ENCODE measurements around the gene CAPN6.

CAPN6 gene

DNA sequence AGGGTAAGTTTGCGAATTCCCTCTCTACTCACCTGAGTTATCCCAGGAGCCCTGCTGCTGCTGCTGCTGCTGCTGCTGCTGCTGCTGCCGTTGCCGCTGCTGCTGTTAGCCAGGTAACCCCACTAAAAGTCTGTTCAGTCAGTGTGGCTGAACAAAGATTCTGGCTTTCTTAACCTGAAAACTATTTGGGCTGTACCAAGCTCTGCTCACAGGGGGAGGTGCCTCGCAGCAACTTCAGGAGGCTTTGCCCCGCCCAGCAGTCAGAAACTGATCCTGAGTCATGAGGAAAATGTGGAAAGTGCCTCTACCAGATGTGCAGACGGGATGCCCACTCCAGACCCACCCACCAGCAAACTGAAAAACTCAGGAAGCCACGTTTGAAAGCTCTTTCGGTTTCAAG, at the start of gene CAPN6:
Gene CAPN6, minus strand, starts transcription at position 145 of the 400 bp plus-strand sequence. CDS start 6,547 bp downstream, outside the sequence.
- no peak for DNase-seq

GRCh38 chrX:111319451-111319850, 49.2 kb upstream of the CAPN6 start:
- no peak for DNase-seq

GRCh38 chrX:111318901-111319300, 48.6 kb upstream of the CAPN6 start:
- DNase-seq, result no peak

DNA sequence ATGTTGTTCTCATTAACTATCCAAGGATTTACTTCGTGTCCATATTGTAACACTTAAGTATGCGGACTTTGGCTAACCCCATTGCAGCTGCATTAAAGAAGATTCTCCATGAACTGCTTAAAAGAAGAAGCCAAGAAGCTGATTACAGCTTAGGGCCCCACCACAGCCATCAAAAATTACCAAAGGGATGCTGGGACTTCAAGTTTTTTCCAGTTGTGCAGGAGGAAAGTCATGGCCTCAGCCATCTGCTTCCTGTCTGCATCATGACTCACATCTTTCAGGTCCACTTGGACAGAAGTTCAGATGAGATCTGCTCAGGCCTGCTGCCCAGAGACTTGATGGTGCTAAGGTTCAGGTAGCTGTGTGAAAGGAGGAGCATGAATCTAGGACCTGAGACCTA, 38.8 kb upstream of the CAPN6 start:
- no peak for DNase-seq

- DNase-seq, result no peak
Measured at GRCh38 chrX:111308039-111308438, 37.8 kb upstream of the CAPN6 start.

- no peak for DNase-seq
Measured at GRCh38 chrX:111302284-111302683, 32.0 kb upstream of the CAPN6 start.

GRCh38 chrX:111288841-111289240, 18.6 kb upstream of the CAPN6 start:
- DNase-seq, result no peak

- DNase-seq, result no peak
Measured at GRCh38 chrX:111284631-111285293, 14.5 kb upstream of the CAPN6 start.

GRCh38 chrX:111283446-111283845, 13.2 kb upstream of the CAPN6 start:
- no peak for DNase-seq

DNA sequence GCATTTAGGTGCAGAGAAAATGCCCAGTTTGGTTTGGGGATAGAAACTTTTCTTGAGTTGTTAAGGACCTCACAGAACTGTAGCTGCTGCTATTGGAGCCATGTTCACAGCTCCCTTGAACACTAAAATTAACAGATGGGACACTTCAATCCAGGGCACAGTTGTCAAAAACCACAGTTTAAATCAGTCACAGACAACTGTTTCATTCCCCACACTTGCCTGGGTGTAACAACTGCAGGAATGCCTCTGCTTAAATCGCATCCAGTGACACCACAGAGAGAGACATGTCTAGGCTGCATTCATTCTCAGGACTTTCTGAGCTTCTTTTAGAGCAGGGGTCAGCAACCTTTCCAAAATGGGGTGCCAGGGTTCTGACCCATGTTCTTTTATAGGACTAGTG, 12.7 kb upstream of the CAPN6 start:
- no peak for DNase-seq

DNA sequence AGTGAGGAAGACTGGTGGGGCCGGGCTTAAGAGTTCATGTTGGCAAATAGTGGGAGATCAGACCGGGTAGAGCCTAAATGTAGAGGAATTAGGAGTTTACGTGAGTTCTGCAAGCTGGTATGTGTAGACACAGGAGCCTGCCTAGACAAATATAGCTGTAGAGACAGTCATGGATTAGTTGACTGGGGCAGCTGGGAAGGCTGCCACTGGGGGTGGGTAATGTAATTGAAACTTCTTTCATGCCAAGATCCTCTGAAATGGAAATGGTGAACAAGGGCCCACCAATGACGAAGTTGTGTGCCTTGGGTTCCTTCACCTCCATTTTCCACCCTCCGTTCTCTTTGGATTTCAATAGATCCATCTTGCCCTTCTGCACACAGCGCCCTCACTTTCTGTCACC, 11.9 kb upstream of the CAPN6 start:
- DNase-seq, result no peak

GRCh38 chrX:111268506-111268905, 1.8 kb downstream of the CAPN6 start:
- DNase-seq, result no peak

DNA sequence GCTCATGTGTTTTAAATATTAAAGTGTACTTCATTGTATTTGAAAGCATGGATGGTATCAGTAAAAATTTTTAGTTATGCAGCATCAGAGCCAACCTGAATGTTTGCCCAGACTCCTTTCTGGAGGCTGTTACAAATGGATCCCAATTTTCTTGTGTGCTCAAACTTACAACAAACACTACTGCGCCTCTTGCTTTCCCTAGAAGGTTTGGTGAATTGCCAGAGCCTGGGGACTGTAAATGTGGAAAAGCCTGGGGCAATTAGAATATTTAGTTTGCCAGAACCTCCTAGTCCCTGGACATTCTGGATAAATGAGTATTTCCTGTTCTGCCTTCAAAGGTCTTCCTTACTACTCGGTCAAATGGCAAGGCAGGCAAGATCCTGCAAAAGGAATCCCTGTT, 4.8 kb downstream of the CAPN6 start:
- DNase-seq, result no peak

DNA sequence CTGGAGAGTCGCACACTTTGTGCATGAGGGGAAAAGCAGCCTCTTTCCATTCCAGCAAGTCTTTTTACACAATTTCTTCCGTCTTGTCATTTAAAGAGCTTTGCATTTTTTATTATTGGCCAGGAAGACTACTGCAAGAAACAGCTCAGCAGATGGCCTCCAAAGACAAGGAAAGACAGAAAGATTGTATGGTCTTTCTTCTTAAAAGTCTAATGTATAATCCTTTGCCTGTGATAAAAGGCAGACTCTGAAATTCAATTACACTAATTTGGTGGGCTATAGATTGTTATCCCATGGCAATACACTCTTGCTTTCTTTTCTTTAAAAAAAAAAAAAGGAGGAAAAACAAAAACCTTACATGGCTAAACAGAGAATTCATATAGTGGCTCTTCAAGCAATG, 5.9 kb downstream of the CAPN6 start:
- DNase-seq, result no peak

GRCh38 chrX:111262086-111262485, 8.2 kb downstream of the CAPN6 start:
- no peak for DNase-seq

DNA sequence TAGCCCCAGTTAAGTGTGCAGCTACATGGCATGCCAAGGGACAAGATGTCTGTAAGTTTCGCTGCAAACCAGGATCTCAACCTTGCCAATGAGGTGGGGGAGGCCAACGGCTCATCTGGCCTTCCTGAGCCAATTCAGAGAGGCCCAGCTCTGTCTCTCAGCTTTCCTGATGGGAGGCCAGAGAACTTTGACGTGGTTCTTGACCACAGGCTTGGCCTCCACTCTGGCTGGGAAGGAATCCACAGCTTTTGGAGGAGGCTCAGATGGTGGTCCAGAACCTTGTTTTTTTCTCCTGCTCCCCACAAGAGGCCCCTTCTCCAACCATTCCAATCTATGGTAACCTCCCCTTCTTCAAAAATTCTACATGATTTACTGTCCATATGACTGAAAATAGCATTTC, 9.8 kb downstream of the CAPN6 start:
- DNase-seq, result no peak

DNA sequence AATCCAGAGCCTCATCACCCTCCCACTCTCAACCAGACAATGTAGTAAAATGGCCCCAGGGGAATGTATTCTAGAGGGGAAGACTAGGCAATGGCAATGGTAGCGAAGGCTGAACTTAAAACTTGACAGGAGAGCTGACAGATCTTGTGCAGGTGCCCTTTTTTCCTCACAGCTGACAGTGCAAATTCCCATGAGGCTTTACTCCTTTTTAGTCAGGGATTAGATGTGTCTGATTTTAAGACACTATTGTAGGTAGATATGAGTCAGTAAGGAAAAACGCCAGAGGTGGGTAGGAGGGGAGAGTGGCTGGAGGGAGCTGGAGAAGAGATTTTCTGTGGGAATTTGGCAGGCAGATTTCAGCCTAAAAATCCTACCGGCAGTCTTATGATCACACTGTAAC, 10.7 kb downstream of the CAPN6 start:
- DNase-seq, result no peak

DNA sequence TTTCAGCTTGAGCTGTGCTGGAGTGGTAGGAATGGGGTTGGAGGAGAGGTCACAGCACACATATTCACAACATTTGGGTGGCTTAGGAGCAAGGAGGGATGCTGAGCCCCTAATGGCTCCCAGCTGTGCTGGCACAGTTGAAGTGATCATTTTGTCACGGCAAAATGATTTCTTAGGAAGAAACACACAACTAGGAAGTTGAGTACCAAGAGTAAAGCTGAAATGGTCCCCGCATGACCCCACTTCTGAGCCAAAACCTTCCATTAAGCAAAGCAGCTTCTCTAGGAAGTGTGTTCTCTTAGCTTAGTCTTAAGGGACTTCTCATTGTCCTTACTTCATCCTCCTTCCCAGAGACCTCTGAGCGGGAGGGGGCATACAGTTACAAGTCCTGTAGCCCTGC, 12.6 kb downstream of the CAPN6 start:
- DNase-seq, result no peak

GRCh38 chrX:111254896-111255693, 15.2 kb downstream of the CAPN6 start:
- no peak for DNase-seq

DNA sequence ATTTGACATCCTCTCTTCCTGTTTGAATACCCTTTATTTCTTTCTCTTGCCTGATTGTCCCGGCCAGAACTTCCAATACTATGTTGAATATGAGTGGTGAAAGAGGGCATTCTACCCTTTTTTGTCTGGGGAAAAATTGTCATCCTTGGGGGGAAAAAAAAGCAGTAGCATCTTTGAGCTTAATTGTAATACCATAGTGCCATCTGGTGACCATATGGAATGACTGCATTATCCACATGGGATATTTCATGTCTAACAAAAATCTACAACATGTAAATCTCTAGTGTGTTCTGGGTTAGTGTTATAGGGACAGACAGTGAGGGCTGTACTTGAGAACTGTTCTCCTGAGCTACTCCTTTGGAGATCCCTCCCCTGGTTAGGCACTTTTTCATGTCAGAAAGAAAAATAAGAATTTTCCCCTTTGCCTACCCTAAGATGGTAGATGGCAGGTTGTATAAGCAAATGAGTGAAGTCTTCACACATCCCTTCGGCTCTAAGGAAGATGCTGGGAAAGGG, 26.0 kb downstream of the CAPN6 start:
- no peak for DNase-seq

GRCh38 chrX:111216293-111216801, 53.9 kb downstream of the CAPN6 start:
- DNase-seq, result no peak

DNA sequence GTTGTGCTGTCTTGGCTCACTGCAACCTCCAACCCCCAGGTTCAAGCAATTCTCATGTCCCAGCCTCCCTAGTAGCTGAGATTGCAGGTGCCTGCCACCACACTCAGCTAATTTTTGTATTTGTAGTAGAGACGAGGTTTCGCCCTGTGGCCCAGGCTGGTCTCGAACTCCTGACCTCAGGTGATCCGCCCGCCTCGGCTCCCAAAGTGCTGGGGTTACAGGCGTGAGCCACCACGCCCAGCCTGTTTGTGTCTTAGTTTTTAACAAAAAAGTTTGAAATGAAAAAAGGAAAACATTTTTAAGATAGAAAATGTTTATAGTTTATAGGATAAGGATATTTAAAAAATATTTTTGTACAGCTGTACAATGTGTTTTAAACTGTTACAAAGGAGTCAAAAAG, 62.4 kb downstream of the CAPN6 start:
- DNase-seq, result no peak

GRCh38 chrX:111200327-111200726, 70.0 kb downstream of the CAPN6 start:
- DNase-seq, result no peak

- DNase-seq, result no peak
Measured at GRCh38 chrX:111199505-111199904, 70.8 kb downstream of the CAPN6 start.

Data from SIG-M5 (cell line).